BJ (cell line): ENCODE results near the gene HMGN1. TPM values are rescaled to one million over a fixed set of nuclear protein-coding genes. Genes with fewer than 3 reads are reported as not detected.

Experiments
- CTCF ChIA-PET: fragments of 350-600 bp; formaldehyde crosslinking; extraction: SDS; loops from one replicate; lab custom pipeline; 2021; ENCODE audit warnings: antibody characterized with exemption, inconsistent platforms; lab: Yijun Ruan, JAX
- POLR2A ChIA-PET: fragments of 300-600 bp; sonication (Branson Sonifier 250); formaldehyde crosslinking; extraction: SDS; loops from one replicate; lab custom pipeline; 2021; ENCODE audit warnings: antibody characterized with exemption; lab: Charles Lee
- DNase-seq: peaks from one replicate; pipeline ENCODE4 v3.0.0-alpha.2; 2011; ENCODE audit warnings: low read depth
- H3K27me3 ChIP-seq: 2 replicates; pipeline ENCODE4 v1.6.0; 2011; ENCODE audit warnings: low read length; ENCODE audit not compliant: control insufficient read depth, insufficient read depth
- H3K36me3 ChIP-seq: 2 replicates; pipeline ENCODE4 v1.5.1; 2011; ENCODE audit warnings: low read length; ENCODE audit not compliant: control insufficient read depth, insufficient read depth
- H3K4me3 ChIP-seq: 2 replicates; pipeline ENCODE4 v1.5.1; 2011; ENCODE audit warnings: low read depth, mild to moderate bottlenecking, control low read depth, low read length
- CTCF ChIP-seq: IDR thresholded peaks from 2 replicates; pipeline ENCODE4 v1.5.1; 2011; ENCODE audit warnings: low read depth, mild to moderate bottlenecking, control low read depth, inconsistent platforms, low read length, moderate library complexity; ENCODE audit not compliant: insufficient read depth
- polyA plus RNA-seq: library from polyadenylated mRNA; depleted of rRNA; stranded (reverse); fragments of >200 nt; gene quantifications from 2 replicates; pipeline ENCODE4 v1.2.3, GENCODE V29; 2011; rRNA removed
- small RNA-seq: library from RNA; depleted of rRNA; stranded (forward); fragments of <200 nt; gene quantifications from one replicate; pipeline ENCODE3, GENCODE V24; 2012; ENCODE audit warnings: low replicate concordance, low read depth; ENCODE audit not compliant: insufficient read length

HMGN1 gene
- polyA plus RNA-seq, 1 experiment: 56.6 TPM

GRCh38 chr21:39300587-39300986 is 48.3 kb downstream of the HMGN1 start:
- ChIA-PET POLR2A (no interaction called here), CTCF (interaction anchor here (0.8 kb wide), 1 partner anchor 35 kb away, joined by 3 read pairs; no protein-coding TSS in a partner anchor)
- no peak for TF ChIP-seq CTCF
- Histone ChIP-seq H3K27me3 (no peaks in the 10 kb centered on the region), H3K36me3 (peaks cover 6% of the 10 kb centered on the region; the same call in 1 of the 2 replicates), H3K4me3 (no peak overlapping the region)
- DNase-seq: no peak

GRCh38 chr21:39296891-39297290 is 52.0 kb downstream of the HMGN1 start:
- ChIA-PET POLR2A (no interaction called here), CTCF (interaction anchor here (0.7 to 1.6 kb wide), 2 partner anchors 15 to 16 kb away, joined by 4 to 5 read pairs; no protein-coding TSS in a partner anchor)
- no peak overlapping the region for H3K4me3 ChIP-seq
- H3K27me3 ChIP-seq: no peaks in the 10 kb centered on the region
- peaks cover 6% of the 10 kb centered on the region for H3K36me3 ChIP-seq
- TF ChIP-seq CTCF: no peak
- no peak for DNase-seq

Small RNA genes within 50 kb of the gene (small RNA-seq; reads per million reads assigned to genes)
- not detected for gene RF00019

Other genes starting within 250 kb of the HMGN1 start
- 21.9 and 56.4 TPM in 2 replicates for gene PSMG1, start 165.6 kb downstream of the HMGN1 start, polyA plus RNA-seq
- gene BRWD1, start 35.5 kb downstream of the HMGN1 start, polyA plus RNA-seq: 5.9 and 13.2 TPM in 2 replicates
- 0.69 and 1.1 TPM in 2 replicates for gene LCA5L, start 96.7 kb upstream of the HMGN1 start, polyA plus RNA-seq
- 0.23 and 2.6 TPM in 2 replicates for gene SH3BGR, start 102.9 kb upstream of the HMGN1 start, polyA plus RNA-seq